Activated CD4-positive, alpha-beta T cell treated with anti-CD3 and anti-CD28 coated beads for 1 hour (primary cell): Measurements from ENCODE around the gene PSMG3.

Experiments used
- DNase-seq: peaks from one replicate; pipeline ENCODE4 v3.0.0-alpha.2; 2020

PSMG3 gene

GRCh38 chr7:1542841-1543747, 26.7 kb downstream of the PSMG3 start:
- DNase-seq: no peak

GRCh38 chr7:1542329-1542728, 27.5 kb downstream of the PSMG3 start:
- DNase-seq: no peak

- DNase-seq: no peak
Measured at GRCh38 chr7:1541431-1542162, 28.2 kb downstream of the PSMG3 start.

- DNase-seq: no peak
Measured at GRCh38 chr7:1540776-1541271, 29.0 kb downstream of the PSMG3 start.

- no peak for DNase-seq
Measured at GRCh38 chr7:1539882-1540775, 29.7 kb downstream of the PSMG3 start.

GRCh38 chr7:1539181-1539881, 30.5 kb downstream of the PSMG3 start:
- no peak for DNase-seq

- no peak for DNase-seq
Measured at GRCh38 chr7:1538544-1539180, 31.2 kb downstream of the PSMG3 start.

- no peak for DNase-seq
Measured at GRCh38 chr7:1537535-1538412, 32.1 kb downstream of the PSMG3 start.

- no peak for DNase-seq
Measured at GRCh38 chr7:1536743-1537534, 32.9 kb downstream of the PSMG3 start.

GRCh38 chr7:1536455-1536742, 33.4 kb downstream of the PSMG3 start:
- DNase-seq: no peak

GRCh38 chr7:1535701-1536454, 34.0 kb downstream of the PSMG3 start:
- DNase-seq: no peak

- no peak for DNase-seq
Measured at GRCh38 chr7:1535100-1535458, 34.8 kb downstream of the PSMG3 start.

GRCh38 chr7:1534330-1535099, 35.3 kb downstream of the PSMG3 start:
- no peak for DNase-seq

GRCh38 chr7:1533547-1534329, 36.1 kb downstream of the PSMG3 start:
- no peak for DNase-seq

- no peak for DNase-seq
Measured at GRCh38 chr7:1533255-1533546, 36.6 kb downstream of the PSMG3 start.

GRCh38 chr7:1532456-1533254, 37.2 kb downstream of the PSMG3 start:
- DNase-seq: peak; percentile 49

- DNase-seq: no peak
Measured at GRCh38 chr7:1531979-1532455, 37.8 kb downstream of the PSMG3 start.
